Measurements from ENCODE around the gene SYNGAP1. TPM values are rescaled to one million over a fixed set of nuclear protein-coding genes. Genes with fewer than 3 reads are reported as not detected.

SYNGAP1 gene
- total and polyA plus RNA-seq, 9 of the 15 experiments (the other 6 are each of a cell fraction or from before 2014, with no cell fraction given): 0.01 to 22.8 (median 3.2) TPM

- TF ChIP-seq TEAD4 (IDR thresholded peaks at IDR 0.05; ENCODE audit: low read length) (no peak), TEAD4 (CRISPR knock-in tag; IDR thresholded peaks at IDR 0.05; ENCODE audit: borderline replicate concordance) (no peak), ZNF696 (CRISPR knock-in tag; conservative IDR thresholded peaks at IDR 0.05) (no peak), E2F6 (IDR thresholded peaks at IDR 0.05; ENCODE audit: borderline replicate concordance in 1 of 2, extremely low read depth in 1 of 2, insufficient read depth in 1 of 2, insufficient read length in 1 of 2, low read depth in 1 of 2, low read length in 1 of 2, poor library complexity in 1 of 2, severe bottlenecking in 1 of 2) (peak; percentile 94 to 98), PHF21A (IDR thresholded peaks at IDR 0.05; ENCODE audit: borderline replicate concordance, low read depth) (0 out of 2 replicates have a peak, but pooled peaks have one; percentile 35), NFIC (IDR thresholded peaks at IDR 0.05) (peak; percentile 22; the same call in 1 of the 2 replicates), CSDE1 (IDR thresholded peaks at IDR 0.05) (no peak), ZFPM2 (CRISPR knock-in tag; IDR thresholded peaks at IDR 0.05) (0 out of 2 replicates have a peak, but pooled peaks have one; percentile 16), ZMIZ1 (IDR thresholded peaks at IDR 0.05; ENCODE audit: low read depth in 2 of 2, low read length in 2 of 2) (no peak; a peak in 1 of 4 replicates), PKNOX1 (IDR thresholded peaks at IDR 0.05) (peak; percentile 49; the same call in 1 of the 2 replicates), SMAD2 (IDR thresholded peaks at IDR 0.05; ENCODE audit: low read depth, low read length) (no peak), ZNF121 (CRISPR knock-in tag; conservative IDR thresholded peaks at IDR 0.05) (no peak), RBM17 (IDR thresholded peaks at IDR 0.05; ENCODE audit: borderline replicate concordance, low read depth, low read length) (no peak), ZFP30 (CRISPR knock-in tag; IDR thresholded peaks at IDR 0.05; ENCODE audit: borderline replicate concordance) (no peak), ZFX (CRISPR knock-in tag; IDR thresholded peaks at IDR 0.05) (peak; percentile 82), HMGXB4 (CRISPR knock-in tag; IDR thresholded peaks at IDR 0.05) (no peak; the same call in 1 of the 2 replicates), SREBF1 (IDR thresholded peaks at IDR 0.05; ENCODE audit: borderline replicate concordance, low read depth, low read length) (no peak)
- TF ChIP-seq, protein P1, sequence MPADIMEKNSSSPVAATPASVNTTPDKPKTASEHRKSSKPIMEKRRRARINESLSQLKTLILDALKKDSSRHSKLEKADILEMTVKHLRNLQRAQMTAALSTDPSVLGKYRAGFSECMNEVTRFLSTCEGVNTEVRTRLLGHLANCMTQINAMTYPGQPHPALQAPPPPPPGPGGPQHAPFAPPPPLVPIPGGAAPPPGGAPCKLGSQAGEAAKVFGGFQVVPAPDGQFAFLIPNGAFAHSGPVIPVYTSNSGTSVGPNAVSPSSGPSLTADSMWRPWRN (IDR thresholded peaks at IDR 0.05; ENCODE audit: low read depth): no peak
Observed at GRCh38 chr6:33454009-33454946, 34.4 kb downstream of the SYNGAP1 start, which contains the start of gene ZBTB9 (continued).
